Thyroid gland (tissue), 4 donors: Measurements from ENCODE around the gene ORAI1. TPM values are rescaled to one million over a fixed set of nuclear protein-coding genes. Genes with fewer than 3 reads are reported as not detected.

ENCODE experiments used
- DNase-seq, 2 donors: peaks; one replicate each; pipeline ENCODE4 v3.0.0-alpha.2; 2019
- H3K27ac ChIP-seq, 3 donors: fragments of 200-600 bp; sonication (generic); 1 replicate in 2 of 3; 2 replicates in 1 of 3; pipeline ENCODE4 v1.5.1; 2016 to 2019; ENCODE audit warnings: mild to moderate bottlenecking in 1 of 3, moderate library complexity in 1 of 3
- H3K27me3 ChIP-seq: fragments of 200-600 bp; sonication (generic); one replicate; pipeline ENCODE4 v1.5.1; 2019
- H3K36me3 ChIP-seq, 2 donors: fragments of 200-600 bp; sonication (generic); one replicate each; pipeline ENCODE4 v1.5.1; 2016 to 2019
- H3K4me1 ChIP-seq, 2 donors: fragments of 200-600 bp; sonication (generic); one replicate each; pipeline ENCODE4 v1.5.1; 2017 to 2019
- H3K4me3 ChIP-seq, 3 donors: fragments of 200-600 bp; sonication (generic); replicated peaks in 1 of 3; 1 replicate in 2 of 3; 2 replicates in 1 of 3; pipeline ENCODE4 v1.5.1; 2016; ENCODE audit warnings: mild to moderate bottlenecking in 1 of 3
- H3K9me3 ChIP-seq: fragments of 200-600 bp; sonication (generic); one replicate; pipeline ENCODE4 v1.5.1; 2017
- CTCF ChIP-seq, 6 experiments: fragments of 200-600 bp in 3 of 6; fragments of 450-650 bp in 3 of 6; sonication (generic) in 3 of 6; IDR thresholded peaks; one replicate each; pipeline ENCODE4 v1.5.1; 2016 to 2019; ENCODE audit warnings: antibody characterized with exemption in 6 of 6, mild to moderate bottlenecking in 2 of 6, inconsistent platforms in 1 of 6, moderate library complexity in 1 of 6
- POLR2A ChIP-seq, 2 donors: fragments of 450-650 bp; IDR thresholded peaks; one replicate each; pipeline ENCODE4 v1.6.1; 2017; ENCODE audit warnings: antibody characterized with exemption in 2 of 2, mild to moderate bottlenecking in 2 of 2, moderate library complexity in 1 of 2
- WGBS, 2 donors: methylation state at CpG; one replicate each; pipeline ENCODE4 v1.1.5; 2017; 5-methylcytosine and 5-hydroxymethylcytosine counted together
- intact Hi-C: fragments of 100-400 bp; cut with DNase I; formaldehyde crosslinking; loops from one replicate; pipeline ENCODE4 v1.15.1; 2023
- small RNA-seq: library from RNA; depleted of rRNA; stranded (forward); fragments of <200 nt; gene quantifications from one replicate; pipeline ENCODE3, GENCODE V24; 2016
- total RNA-seq, 4 donors: library from RNA; depleted of rRNA; stranded (reverse); fragments of >200 nt; gene quantifications; one replicate each; pipeline ENCODE4 v1.2.3, GENCODE V29; 2016

The ORAI1 gene
- total RNA-seq, 4 donors from 2014 or later, result 12.7 to 27.1 (median 17.0) TPM

GRCh38 chr12:121689430-121689829 is 63.1 kb downstream of the ORAI1 start:
- WGBS, 2 donors, result 95 to 97% methylated on average over 2 of the region's 2 CpGs
- no peak for DNase-seq
- intact Hi-C loops, result no loop called here
- Histone ChIP-seq H3K4me3 (no peak overlapping the region), H3K36me3 (no peaks in the 10 kb centered on the region), H3K9me3 (no peaks in the 10 kb centered on the region), H3K27me3 (no peaks in the 10 kb centered on the region), H3K27ac (no peak overlapping the region), H3K4me1 (peaks cover 6 to 7% of the 10 kb centered on the region in 2 donors)
- TF ChIP-seq CTCF (IDR thresholded peaks at IDR 0.05), result no peak
- no peak for TF ChIP-seq POLR2A (IDR thresholded peaks at IDR 0.05)

Small RNA genes within 50 kb of the gene (small RNA-seq; reads per million reads assigned to genes)
- not detected for gene RNU6-1004P

Other genes starting within 250 kb of the ORAI1 start
- 10 to 100 TPM; 38.7 to 64.0 (median 55.4) TPM for gene RNF34, start 226.4 kb upstream of the ORAI1 start, total RNA-seq
- 10 to 100 TPM; 15.5 to 32.1 (median 21.2) TPM for gene KDM2B, start 45.5 kb upstream of the ORAI1 start, total RNA-seq
- 1 to 10 TPM in 3 of 4 donors, under 1 TPM in 1; 0.40 to 2.3 (median 1.1) TPM for gene MORN3, start 43.1 kb downstream of the ORAI1 start, total RNA-seq
- 10 to 100 TPM; 12.5 to 15.4 (median 14.2) TPM for gene TMEM120B, start 86.2 kb downstream of the ORAI1 start, total RNA-seq
- 100 to 1,000 TPM in 1 of 4 donors, 10 to 100 TPM in 3; 22.8 to 105 (median 69.9) TPM for gene RHOF, start 167.2 kb downstream of the ORAI1 start, total RNA-seq
- gene SETD1B, start 177.5 kb downstream of the ORAI1 start, total RNA-seq, result 10 to 100 TPM in 3 of 4 donors, 1 to 10 TPM in 1; 7.3 to 16.5 (median 11.7) TPM
- gene HPD, start 232.3 kb downstream of the ORAI1 start, total RNA-seq, result 1 to 10 TPM in 1 of 4 donors, under 1 TPM in 2, not detected in 1; 0.39 to 1.2 (median 0.78) TPM